DOHH2 (cell line): ENCODE measurements around the gene RRAGC.

Source experiments
- EZH2phosphoT487 ChIP-seq: fragments of 200-600 bp; sonication (generic); IDR thresholded peaks from 2 replicates; pipeline ENCODE4 v1.6.1; 2017; ENCODE audit warnings: borderline replicate concordance, mild to moderate bottlenecking, antibody characterized with exemption, low read length, moderate library complexity, mixed read lengths
- TF ChIP-seq, protein P1 (sequence below): fragments of 200-600 bp; sonication (generic); IDR thresholded peaks from one replicate; pipeline ENCODE4 v1.5.1; 2014; ENCODE audit warnings: antibody characterized with exemption, mild to moderate bottlenecking, low read depth, low read length; ENCODE audit not compliant: poor library complexity, severe bottlenecking

DNA sequence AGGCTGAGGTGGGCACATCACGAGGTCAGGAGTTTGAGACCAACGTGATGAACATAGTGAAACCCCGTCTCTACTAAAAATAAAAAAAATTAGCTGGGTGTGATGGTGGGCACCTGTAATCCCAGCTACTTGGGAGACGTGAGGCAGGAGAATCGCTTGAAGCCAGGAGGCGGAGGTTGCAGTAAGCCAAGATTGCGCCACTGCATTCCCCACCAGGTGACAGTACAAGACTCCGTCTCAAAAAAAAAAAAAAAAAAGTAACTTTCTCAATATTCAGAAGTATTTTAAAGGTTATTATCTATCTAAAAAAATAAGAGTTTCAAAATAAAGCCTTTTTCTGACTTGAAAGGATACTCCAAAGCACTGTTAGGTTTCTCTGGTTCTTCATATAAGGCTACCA, 7.6 kb upstream of the RRAGC start:
- TF ChIP-seq, protein P1, sequence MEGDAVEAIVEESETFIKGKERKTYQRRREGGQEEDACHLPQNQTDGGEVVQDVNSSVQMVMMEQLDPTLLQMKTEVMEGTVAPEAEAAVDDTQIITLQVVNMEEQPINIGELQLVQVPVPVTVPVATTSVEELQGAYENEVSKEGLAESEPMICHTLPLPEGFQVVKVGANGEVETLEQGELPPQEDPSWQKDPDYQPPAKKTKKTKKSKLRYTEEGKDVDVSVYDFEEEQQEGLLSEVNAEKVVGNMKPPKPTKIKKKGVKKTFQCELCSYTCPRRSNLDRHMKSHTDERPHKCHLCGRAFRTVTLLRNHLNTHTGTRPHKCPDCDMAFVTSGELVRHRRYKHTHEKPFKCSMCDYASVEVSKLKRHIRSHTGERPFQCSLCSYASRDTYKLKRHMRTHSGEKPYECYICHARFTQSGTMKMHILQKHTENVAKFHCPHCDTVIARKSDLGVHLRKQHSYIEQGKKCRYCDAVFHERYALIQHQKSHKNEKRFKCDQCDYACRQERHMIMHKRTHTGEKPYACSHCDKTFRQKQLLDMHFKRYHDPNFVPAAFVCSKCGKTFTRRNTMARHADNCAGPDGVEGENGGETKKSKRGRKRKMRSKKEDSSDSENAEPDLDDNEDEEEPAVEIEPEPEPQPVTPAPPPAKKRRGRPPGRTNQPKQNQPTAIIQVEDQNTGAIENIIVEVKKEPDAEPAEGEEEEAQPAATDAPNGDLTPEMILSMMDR: no peak
- no peak for TF ChIP-seq EZH2phosphoT487
